GM18519 (cell line): Measurements from ENCODE around the gene HTRA3.

Experiments
- ATAC-seq: cut with Tn5 transposase; IDR thresholded peaks from one replicate; pipeline ENCODE4 v1.9.1; 2021; ENCODE audit warnings: mild to moderate bottlenecking, moderate library complexity; ENCODE audit not compliant: unreplicated experiment, low FRiP score

The HTRA3 gene

GRCh38 chr4:8321771-8322170, 52.2 kb downstream of the HTRA3 start:
- no peak for ATAC-seq

- ATAC-seq = no peak
Observed at GRCh38 chr4:8322794-8323704, 53.5 kb downstream of the HTRA3 start.

GRCh38 chr4:8323947-8324555, 54.5 kb downstream of the HTRA3 start:
- ATAC-seq = no peak

DNA sequence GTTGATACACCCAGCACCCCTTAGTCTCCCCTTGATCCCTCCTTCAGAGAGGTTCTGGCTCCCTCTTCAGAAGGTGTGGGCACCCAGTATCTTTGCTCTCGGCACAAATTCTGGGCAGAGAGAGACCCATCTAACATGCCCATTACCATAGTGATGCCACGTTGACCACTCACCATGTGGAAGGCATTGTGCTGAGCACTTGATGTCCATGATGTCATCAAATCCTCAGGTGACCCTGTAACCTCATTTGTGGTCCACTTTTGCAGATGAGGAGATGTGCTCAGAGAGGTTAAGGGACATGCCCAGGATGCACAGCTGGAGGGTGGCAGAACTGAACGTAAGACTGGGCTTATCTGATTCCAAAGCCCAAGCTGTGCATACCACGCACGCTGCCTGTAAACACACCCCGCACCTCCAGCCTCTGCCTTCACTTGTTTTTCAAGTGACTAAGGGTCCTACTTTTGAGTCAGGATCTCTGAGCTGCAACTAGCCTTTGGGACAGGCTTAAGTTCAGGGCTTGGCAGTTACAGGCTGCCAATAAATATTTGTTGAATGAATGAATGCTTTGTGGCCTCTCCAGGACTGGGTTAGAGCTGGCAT, 55.2 kb downstream of the HTRA3 start:
- no peak for ATAC-seq

DNA sequence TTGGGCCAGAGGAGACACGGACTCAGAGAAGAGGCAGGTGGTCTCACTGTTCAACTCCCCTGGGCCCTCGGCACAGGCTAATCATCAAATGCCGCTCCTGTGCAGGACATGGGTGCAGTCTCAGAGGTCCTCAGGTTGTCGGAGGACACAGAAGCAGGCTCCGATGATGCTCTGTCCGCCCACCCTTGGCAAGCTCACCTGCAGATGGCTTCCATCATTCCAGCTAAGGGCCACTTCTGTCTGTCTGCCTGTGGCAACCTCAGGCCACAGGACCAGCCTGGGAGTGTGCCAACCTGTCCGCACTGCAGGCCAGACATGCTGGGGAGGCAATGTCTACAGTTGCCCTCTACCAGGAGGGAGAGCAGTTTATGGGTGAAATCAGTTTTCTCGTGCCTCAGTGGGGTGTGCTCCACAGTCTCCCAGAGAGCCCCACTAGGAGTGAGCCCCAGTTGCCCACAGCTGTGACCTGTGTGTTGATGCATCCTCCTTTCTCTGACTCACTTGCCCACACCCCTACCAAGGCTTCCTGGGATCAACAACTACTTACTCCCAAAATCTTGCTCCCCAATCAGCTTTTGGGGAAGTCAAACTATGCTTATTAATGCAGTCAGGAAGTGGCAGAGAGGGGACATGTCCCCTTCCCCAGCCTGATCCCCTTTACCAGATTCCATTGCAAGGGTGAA, 55.9 kb downstream of the HTRA3 start:
- ATAC-seq = no peak

DNA sequence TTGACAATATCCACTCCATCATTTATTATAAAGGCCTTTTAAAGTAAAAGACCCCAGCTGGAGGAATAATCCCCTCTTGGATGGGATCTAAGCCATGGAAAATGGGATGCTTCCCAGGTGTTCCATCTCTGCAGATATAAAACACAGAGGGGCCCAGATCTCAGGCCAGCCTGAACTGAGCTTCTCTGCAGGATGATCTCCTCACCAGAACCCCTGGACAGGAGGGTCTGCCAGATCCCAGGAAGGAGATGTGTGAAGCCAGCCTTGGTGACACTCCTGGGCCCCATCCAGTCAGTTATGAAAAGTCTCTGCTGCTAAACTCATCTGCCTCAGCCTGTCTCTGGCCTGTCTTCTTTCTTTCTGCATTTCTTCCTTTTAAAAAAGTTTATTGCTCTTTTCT, 56.7 kb downstream of the HTRA3 start:
- ATAC-seq = no peak

- ATAC-seq = no peak
Observed at GRCh38 chr4:8328456-8328855, 58.9 kb downstream of the HTRA3 start.

DNA sequence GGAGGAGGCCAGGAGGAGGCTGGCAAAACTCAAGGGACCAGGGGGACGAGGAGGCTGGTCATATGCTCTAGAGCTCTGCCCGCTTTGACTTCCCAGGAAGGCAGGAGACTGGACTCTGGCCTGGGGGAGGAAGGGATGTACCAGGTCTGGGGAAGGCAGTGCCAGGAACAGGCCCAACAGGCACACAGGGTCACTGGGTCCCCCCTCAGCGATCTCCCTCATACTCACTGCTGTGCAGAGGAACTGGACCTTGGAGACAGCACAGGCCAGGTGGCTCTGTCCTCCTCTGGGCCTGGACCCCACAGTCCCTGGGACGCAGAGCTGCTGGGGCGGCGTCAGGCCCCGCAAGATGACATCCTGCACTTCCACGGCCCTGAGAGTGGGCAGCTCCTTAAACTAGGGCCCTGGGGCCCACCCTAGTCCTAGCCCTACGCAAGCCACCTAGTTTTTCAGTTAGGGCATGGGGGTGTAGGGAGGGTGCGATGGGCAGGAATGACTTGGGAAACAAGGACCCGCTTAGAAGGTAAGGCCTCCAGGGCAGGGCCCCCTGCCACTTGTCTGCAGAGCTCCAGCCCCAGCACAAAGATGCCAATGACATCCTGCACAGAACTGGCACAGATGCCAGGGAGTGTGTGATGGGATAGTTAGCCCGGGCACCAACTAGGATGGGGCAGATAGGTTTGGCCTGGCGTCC, 59.5 kb downstream of the HTRA3 start:
- ATAC-seq = no peak

GRCh38 chr4:8329560-8329858, 60.0 kb downstream of the HTRA3 start:
- ATAC-seq = no peak

GRCh38 chr4:8329859-8330761, 60.6 kb downstream of the HTRA3 start:
- ATAC-seq = no peak

DNA sequence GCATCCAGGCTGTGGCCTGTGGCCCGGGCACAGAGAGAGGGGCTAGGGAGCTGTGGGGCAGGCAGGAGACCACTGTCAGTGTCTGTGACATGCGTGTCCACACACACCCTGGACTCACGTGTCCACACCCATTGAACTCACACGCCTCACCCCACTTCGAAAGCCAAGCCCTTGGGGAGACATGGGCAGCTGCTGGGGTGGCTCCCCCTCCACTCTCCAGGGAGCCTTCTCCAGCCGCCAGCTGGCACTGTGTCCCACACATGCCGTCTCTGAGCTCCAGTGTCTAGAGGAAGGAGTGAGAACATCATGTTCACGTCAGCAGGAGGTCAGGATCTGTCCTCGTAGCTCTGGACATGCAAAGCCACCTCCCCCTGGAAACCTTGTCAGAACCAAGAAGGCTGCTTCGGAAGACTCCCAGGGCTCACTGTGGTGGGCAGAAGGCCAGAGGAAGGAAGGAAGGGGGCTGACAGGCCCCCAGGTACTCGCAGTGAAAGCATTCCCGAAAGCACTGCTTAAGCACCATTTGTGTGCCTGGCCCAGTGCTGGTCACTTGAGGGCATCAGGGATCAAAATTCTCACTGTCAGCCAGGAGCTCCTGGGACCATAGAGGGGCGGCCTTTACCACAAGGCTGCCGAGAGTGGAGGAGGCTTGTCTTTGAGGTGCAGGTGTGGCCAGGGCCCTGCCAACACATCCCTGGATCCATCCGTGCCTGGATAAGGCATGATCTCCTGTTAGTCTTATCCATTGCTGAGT, 61.4 kb downstream of the HTRA3 start:
- no peak for ATAC-seq

DNA sequence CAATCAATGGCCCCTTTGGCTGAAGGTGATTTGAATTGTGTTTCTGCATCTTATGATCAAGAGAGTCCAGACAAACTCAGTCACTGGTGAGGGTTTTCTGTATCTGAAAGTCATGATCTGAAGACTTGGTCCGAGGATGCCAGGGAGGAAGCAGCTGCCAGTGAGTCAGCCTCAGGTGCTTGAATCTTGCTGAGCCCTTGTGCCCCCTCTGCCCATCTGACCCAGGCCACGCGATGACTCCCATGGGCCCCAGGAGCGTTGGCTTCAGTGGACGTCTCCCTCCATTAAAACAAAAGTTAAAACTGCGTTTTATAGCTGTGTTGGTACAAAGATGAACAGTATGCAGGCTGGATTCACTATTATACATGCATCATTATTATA, 62.0 kb downstream of the HTRA3 start:
- ATAC-seq = no peak

- ATAC-seq = no peak
Observed at GRCh38 chr4:8332038-8332857, 62.7 kb downstream of the HTRA3 start.

DNA sequence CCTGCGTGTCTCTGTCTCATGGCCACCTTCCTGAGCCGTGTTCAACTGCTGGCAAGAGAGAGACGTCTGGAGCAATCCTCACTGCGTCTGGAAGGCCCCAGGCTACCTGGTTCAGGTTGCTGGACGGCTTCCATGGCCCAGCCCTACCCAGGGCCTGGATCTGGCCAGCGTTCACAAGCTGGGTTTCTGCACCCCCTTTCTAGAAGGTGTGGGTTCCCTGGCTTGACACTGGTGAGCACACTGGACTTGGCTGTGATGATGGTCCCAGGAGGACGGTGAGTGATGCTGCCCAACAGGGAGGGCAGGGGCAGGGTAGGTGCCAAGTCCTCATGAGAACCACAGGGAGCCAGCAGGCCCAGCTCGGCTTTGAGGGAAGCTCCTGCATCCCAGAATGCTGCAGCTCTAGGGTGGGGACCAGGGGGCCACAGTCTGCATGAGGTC, 63.4 kb downstream of the HTRA3 start:
- no peak for ATAC-seq

- ATAC-seq = no peak
Observed at GRCh38 chr4:8333726-8334460, 64.3 kb downstream of the HTRA3 start.

GRCh38 chr4:8334786-8335460, 65.4 kb downstream of the HTRA3 start:
- no peak for ATAC-seq

- ATAC-seq = no peak
Observed at GRCh38 chr4:8335848-8336247, 66.3 kb downstream of the HTRA3 start.
